ENCODE data around the gene DRG2. TPM values are rescaled to one million over a fixed set of nuclear protein-coding genes. Genes with fewer than 3 reads are reported as not detected.
A peak's percentile ranks its signal among the peaks of the same experiment; 100 is the strongest.

Gene DRG2
- total and polyA plus RNA-seq, 2 of the 4 experiments (the other 2 are of a cell fraction) = 43.6 to 45.1 TPM

- Histone ChIP-seq H3K4me3 (ENCODE audit: insufficient read depth, low read depth, low read length) (peak overlapping the region; percentile 66), H3K79me1 (ENCODE audit: low read depth in 1 of 2, low read length in 2 of 2) (peaks cover 45 to 60% of the 10 kb centered on the region in 2 experiments), H2AFZ (replicated peaks; ENCODE audit: low read length, poor library complexity) (peak overlapping the region; percentile 98), H4K8ac (ENCODE audit: low read depth in 2 of 2, low read length in 2 of 2) (peak overlapping the region in 1 of 2 experiments; percentile 11; a peak in 3 of 4 replicates), H2AK9ac (replicated peaks; ENCODE audit: low read depth, low read length, poor library complexity) (peak overlapping the region; percentile 93), H2AK5ac (ENCODE audit: low read depth, low read length) (peak overlapping the region; percentile 69), H3K4me2 (ENCODE audit: low read depth, low read length) (peak overlapping the region; percentile 99), H3K9ac (ENCODE audit: low read depth, low read length) (peak overlapping the region; percentile 61), H4K5ac (ENCODE audit: low read depth, low read length) (peak overlapping the region; percentile 33; the same call in 1 of the 2 replicates), H2BK5ac (ENCODE audit: low read depth, low read length, poor library complexity, severe bottlenecking) (no peak overlapping the region), H3K27me3 (ENCODE audit: control insufficient read depth, insufficient read depth, low read length) (no peaks in the 10 kb centered on the region), H2BK15ac (ENCODE audit: low read depth, low read length) (no peak overlapping the region), H3K4ac (ENCODE audit: low read depth, low read length) (peak overlapping the region; percentile 53), H3K14ac (replicated peaks; ENCODE audit: low read depth, low read length) (peak overlapping the region; percentile 50), H3K9me1 (ENCODE audit: insufficient read depth, low read length) (peaks cover 7% of the 10 kb centered on the region), H2BK20ac (ENCODE audit: low read depth, low read length) (no peak overlapping the region), H3K27ac (ENCODE audit: insufficient read depth, low read length) (peak overlapping the region; percentile 6; the same call in 1 of the 2 replicates), H3K23ac (ENCODE audit: low read depth, low read length) (peak overlapping the region; percentile 49), H3K4me1 (ENCODE audit: control insufficient read depth, insufficient read depth, low read length) (peaks cover 14% of the 10 kb centered on the region), H3K18ac (ENCODE audit: low read depth, low read length) (no peak overlapping the region), H4K91ac (ENCODE audit: insufficient read depth, low read depth, low read length) (no peak overlapping the region), H4K20me1 (ENCODE audit: insufficient read depth, low read length) (peaks cover 11% of the 10 kb centered on the region; the same call in 1 of the 2 replicates), H2BK120ac (ENCODE audit: low read depth, low read length) (no peak overlapping the region), H3K9me3 (ENCODE audit: control insufficient read depth, insufficient read depth, low read length) (no peaks in the 10 kb centered on the region), H3K36me3 (ENCODE audit: control insufficient read depth, insufficient read depth, low read length) (0 out of 2 replicates have a peak, but pooled peaks cover 2% of the 10 kb centered on the region), H3K56ac (ENCODE audit: extremely low read depth, insufficient read depth, low read length) (peak overlapping the region; percentile 48)
- ATAC-seq (ENCODE audit: low read depth) (no peak), DNase-seq (no peak)
- BruUV-seq (replicated peaks) = TSS peak; percentile 14
- ChIA-PET CTCF (no interaction called here), POLR2A (ENCODE audit: unreplicated experiment) (no interaction called here)
- WGBS, 2 experiments (ENCODE audit: extremely low coverage in 2 of 2, insufficient read length in 1 of 2) = 28% methylated on average over 4 of the region's 6 CpGs; no CpG with 5 or more reads in 1 of the 2 experiments
- no peak for TF ChIP-seq MAFK (IDR thresholded peaks at IDR 0.05; ENCODE audit: low read depth, low read length)
- no peak for TF ChIP-seq CTCF (conservative IDR thresholded peaks at IDR 0.05; ENCODE audit: low read depth, low read length)
- no peak for TF ChIP-seq CEBPB (IDR thresholded peaks at IDR 0.05; ENCODE audit: low read depth, low read length)
- TF ChIP-seq RAD21 (IDR thresholded peaks at IDR 0.05; ENCODE audit: low read length) = no peak
- TF ChIP-seq POLR2A (IDR thresholded peaks at IDR 0.05; ENCODE audit: low read depth, low read length) = no peak
- no peak for TF ChIP-seq SMC3 (IDR thresholded peaks at IDR 0.05; ENCODE audit: low read depth, low read length)
- TF ChIP-seq RFX5 (IDR thresholded peaks at IDR 0.05; ENCODE audit: low read depth, low read length) = no peak
- no peak for TF ChIP-seq MXI1 (IDR thresholded peaks at IDR 0.05; ENCODE audit: borderline replicate concordance, low read depth, low read length)
- no peak for TF ChIP-seq CHD1 (IDR thresholded peaks at IDR 0.05; ENCODE audit: low read depth, low read length)
- no peak for TF ChIP-seq USF2 (IDR thresholded peaks at IDR 0.05; ENCODE audit: low read depth, low read length)
- no peak for TF ChIP-seq RCOR1 (IDR thresholded peaks at IDR 0.05; ENCODE audit: insufficient replicate concordance, low read length)
- TF ChIP-seq NFE2L2 (IDR thresholded peaks at IDR 0.05; ENCODE audit: low read depth, low read length) = no peak
- TF ChIP-seq MAZ (IDR thresholded peaks at IDR 0.05; ENCODE audit: borderline replicate concordance, low read depth, low read length) = no peak
- TF ChIP-seq ELK1 (IDR thresholded peaks at IDR 0.05; ENCODE audit: borderline replicate concordance, low read depth, low read length) = no peak
- TF ChIP-seq FOS (IDR thresholded peaks at IDR 0.05; ENCODE audit: low read depth, low read length) = no peak
- intact Hi-C loops (cut with micrococcal nuclease) (no loop called here), in situ Hi-C loops (cut with MboI; ENCODE audit: low sequenced_read_pairs) (no loop called here), dilution Hi-C loops (cut with HindIII; ENCODE audit: low sequenced_read_pairs, unreplicated experiment) (no loop called here)
Observed at GRCh38 chr17:18040261-18040858, 47.4 kb upstream of the DRG2 start.

Measured in IMR-90 (cell line).